ENCODE data around the gene GGACT.

- TF ChIP-seq CTCF (IDR thresholded peaks at IDR 0.05): no peak
- TF ChIP-seq POLR2A (IDR thresholded peaks at IDR 0.05): no peak
Observed at GRCh38 chr13:100589178-100589725, 663 bp upstream of the GGACT start.

Measured in thyroid gland (tissue), 4 donors.